Erythroblast (primary cell): ENCODE results near the gene KLF4.

Experiments used
- GATA1 ChIP-seq: IDR thresholded peaks from 2 replicates; pipeline ENCODE4 v1.6.1; 2011; ENCODE audit warnings: low read depth, mild to moderate bottlenecking, control low read depth, low read length, moderate library complexity
- POLR2A ChIP-seq: IDR thresholded peaks from 2 replicates; pipeline ENCODE4 v1.6.1; 2011; ENCODE audit warnings: mild to moderate bottlenecking, low read length

DNA sequence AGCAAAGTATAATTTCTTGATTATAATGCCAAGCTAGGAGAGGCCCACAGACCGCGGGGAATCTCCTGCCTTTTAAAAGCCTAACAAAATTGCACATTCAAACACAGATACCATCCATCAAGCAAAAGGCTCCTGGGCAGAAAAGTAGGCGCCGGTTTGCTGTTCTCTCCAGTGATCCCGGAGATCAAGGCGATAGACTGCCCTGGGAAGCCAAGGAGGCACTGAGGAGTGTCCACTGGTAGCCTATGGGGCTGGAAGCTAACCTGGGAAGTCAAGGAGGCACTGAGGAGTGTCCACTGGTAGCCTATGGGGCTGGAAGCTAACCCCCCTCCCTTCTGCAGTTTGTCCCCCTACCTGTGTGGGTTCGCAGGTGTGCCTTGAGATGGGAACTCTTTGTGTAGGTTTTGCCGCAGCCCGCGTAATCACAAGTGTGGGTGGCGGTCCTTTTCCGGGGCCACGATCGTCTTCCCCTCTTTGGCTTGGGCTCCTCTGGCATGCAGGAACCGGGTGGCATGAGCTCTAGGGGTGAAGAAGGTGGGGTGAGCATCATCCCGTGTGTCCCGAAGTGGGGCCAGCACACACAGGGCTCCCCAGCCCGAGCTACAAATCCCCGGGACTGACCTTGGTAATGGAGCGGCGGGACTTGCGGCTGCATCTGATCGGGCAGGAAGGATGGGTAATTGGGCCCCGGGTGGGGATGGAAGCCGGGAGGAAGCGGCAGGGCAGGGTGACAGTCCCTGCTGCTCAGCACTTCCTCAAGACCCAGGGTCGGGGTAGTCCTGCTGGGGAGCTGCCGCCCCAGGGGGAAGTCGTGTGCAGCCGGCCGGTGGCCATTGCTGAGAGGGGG, 2.7 kb downstream of the KLF4 start:
- no peak for TF ChIP-seq POLR2A
- no peak for TF ChIP-seq GATA1
